GM18499 (cell line): ENCODE measurements around the gene EPHA5.

Experiments used
- ATAC-seq: cut with Tn5 transposase; IDR thresholded peaks from one replicate; pipeline ENCODE4 v1.9.1; 2021; ENCODE audit warnings: moderate number of reproducible peaks; ENCODE audit not compliant: insufficient read depth, unreplicated experiment

Gene EPHA5

GRCh38 chr4:65510976-65511375 is 159.3 kb downstream of the EPHA5 start:
- ATAC-seq: no peak

DNA sequence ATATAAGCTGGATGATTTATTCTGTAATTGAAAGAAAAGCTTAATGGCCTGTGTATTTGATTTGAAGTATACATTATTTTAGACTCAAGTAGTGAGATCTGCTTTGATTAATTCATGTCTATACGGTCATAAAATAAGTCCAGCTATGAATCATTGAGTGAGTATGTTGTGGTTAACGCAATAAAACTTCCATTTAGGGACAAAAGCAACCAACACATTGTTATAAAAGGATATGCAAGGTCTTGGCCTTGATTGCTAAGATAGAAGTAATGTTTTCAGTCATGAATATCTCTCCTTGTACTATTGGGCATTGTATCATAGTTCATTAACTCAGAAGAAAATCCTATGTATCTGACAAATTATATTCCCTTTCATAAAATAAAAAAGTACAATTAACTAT is 162.1 kb downstream of the EPHA5 start:
- no peak for ATAC-seq

- ATAC-seq: no peak
These were observed 168.1 kb downstream of the EPHA5 start for GRCh38 chr4:65502131-65502701.

DNA sequence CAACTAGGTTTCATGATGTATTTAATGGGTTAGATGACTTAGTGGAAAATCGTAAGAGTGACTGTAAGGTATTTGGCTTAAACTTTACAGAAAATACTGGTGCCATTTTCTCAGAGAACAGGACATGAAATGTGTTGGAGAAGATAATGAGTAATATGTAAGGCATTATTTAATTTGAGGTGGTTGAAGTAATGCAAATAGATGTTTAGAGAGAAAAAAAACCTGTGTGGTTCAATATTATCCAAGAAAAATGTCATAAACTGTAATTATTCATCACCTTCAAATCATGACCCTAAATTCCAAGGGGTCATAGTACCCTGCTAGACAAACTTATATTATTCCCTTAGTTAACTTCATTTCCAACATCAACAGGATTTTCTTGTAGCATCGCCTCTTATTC is 171.7 kb downstream of the EPHA5 start:
- ATAC-seq: no peak

DNA sequence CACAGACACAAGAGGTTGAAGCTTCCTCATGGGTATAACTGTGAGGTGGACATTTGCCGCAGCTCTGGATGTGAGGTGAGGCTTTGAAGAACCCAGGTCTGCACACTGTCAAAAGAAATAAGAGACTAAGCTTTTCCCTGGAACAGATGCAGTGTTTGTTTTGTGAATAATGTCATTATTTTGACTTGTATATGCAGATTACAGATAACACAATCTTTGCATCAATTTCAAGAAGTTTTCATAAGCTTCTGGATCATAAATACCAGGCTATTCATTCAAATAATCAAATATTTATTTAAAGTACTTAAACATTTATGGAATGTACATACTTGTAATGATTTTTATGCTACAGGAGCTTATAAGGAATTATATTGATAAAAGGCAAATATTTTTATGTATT is 174.8 kb downstream of the EPHA5 start:
- no peak for ATAC-seq

GRCh38 chr4:65482410-65482809 is 187.9 kb downstream of the EPHA5 start:
- ATAC-seq: no peak

DNA sequence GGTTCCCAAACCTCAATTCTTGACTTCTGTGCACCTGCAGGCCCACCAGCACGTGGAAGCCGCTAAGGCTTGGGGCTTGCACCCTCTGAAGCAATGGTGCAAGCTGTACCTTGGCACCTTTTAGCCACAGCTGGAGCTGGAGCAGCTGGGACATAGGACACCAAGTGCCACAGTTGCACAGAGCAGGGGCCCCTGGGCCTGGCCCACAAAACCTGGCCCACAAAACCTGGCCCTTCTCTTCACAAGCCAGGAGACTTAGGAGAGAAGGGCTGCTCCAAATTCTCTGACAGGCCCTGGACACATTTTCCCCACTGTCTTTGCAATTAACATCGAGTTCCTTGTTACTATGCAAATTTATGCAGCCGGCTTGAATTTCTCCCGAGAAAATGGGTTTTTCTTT is 197.8 kb downstream of the EPHA5 start:
- ATAC-seq: no peak

- no peak for ATAC-seq
These were observed 203.1 kb downstream of the EPHA5 start for GRCh38 chr4:65467068-65467680.

DNA sequence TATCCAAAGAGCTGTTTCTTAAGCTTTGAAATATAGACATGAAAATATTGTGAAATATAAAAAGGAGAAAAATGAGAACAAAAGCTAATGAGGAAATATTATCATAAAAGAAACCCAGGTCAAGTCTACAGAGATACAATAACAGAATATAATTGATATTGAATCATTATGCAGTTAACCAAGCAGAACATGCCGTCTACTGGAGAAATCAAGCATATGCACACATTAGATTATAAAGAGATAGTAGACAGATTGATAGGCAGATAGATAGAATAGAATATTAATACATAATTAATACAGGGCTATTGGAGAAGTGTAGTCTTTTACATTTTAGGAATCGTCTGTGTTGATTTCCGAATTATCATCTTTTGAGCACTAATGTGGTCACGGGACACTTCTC is 208.5 kb downstream of the EPHA5 start:
- no peak for ATAC-seq

- no peak for ATAC-seq
These were observed 213.3 kb downstream of the EPHA5 start for GRCh38 chr4:65457011-65457410.

- no peak for ATAC-seq
These were observed 213.7 kb downstream of the EPHA5 start for GRCh38 chr4:65456579-65456978.

DNA sequence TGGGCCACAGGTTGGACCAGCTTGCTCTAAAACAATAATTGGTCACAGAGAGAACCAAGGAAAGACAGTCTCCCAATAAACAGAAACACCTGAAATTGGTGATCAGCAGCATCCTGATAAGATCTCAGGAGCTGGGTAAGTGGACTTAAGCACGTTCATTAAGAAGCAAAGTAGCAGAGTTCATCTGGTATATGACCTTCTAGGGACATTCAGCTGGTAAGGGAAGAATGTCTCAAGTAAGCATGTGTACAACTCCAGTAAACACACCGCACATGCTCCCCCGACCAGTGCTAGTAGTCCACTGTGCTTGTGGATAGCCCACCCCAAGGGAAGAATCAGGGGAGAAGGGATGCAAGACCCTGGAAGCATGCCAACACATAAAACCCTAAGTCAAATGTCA is 216.9 kb downstream of the EPHA5 start:
- no peak for ATAC-seq

DNA sequence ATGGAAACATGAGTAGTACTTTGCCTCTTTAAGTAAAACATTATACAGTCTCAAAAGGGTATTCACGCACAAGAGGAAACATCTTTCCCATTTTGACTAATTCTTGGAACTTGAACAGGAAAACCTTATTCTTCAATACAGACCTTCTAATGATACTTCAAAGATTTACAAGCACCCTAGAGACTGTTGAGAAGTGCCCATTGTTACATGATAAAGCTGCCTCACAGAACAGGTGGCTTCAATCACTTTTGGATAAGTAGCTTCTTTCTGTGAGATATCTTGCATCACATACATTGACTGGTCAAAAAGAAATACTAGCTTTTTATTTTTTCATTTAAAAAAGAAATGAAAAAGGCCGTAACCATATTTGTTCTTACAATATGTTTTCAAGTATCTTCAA is 219.4 kb downstream of the EPHA5 start:
- no peak for ATAC-seq

DNA sequence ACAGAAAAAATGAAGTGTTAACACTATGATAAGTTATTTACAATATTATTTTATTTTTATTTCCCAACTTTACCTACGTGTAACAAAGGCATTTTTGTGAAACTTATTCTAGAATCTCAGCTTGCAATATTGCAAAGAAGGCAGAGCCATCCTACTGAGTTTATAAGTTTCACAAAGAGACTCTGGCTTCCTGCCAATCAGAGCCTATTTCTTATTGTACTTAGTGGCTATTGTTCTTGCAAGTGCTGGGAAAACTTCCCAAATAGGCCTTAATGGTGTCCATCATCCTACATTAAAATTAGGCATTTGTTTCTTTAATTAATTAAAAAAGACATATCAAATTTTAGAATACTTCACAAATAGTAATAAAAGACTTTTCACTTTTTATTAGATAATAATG is 233.2 kb downstream of the EPHA5 start:
- no peak for ATAC-seq

DNA sequence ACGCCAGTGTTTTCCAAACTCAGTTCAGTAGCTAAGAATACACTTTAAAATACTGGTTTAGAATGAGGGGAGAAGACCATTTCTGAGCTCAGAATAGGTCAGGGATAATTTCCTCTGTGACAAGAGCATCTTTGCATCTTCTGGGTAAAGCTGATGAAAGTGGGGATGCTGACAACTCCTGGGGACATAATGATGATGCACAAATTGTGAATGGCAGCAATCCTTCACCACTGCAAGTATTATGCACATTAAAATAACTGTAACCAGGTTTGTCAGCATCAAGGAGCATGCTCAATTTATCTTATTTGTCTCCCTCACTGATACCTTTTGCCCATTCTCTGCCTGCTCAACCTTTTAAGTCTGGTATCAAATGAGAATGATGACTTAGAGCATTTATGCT is 248.2 kb downstream of the EPHA5 start:
- no peak for ATAC-seq

DNA sequence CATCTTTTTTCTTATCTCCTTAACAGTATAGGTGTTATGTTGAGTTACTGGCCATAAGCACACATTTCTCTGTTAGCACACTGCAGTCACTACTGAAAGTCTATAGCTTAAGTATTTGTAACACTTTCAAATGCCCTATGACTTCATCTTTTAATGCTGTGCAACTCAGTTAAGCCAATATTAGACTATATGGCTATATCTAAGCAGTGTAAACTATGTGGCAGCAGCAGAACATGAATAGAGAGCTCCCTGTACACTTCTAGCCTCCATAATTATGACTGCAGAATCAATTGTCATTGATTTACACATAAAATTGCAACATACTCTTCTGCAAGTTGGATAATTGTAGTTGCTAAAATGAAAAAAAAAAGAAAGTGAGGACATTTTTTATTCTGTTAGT is 250.3 kb downstream of the EPHA5 start:
- no peak for ATAC-seq

- no peak for ATAC-seq
These were observed 253.4 kb downstream of the EPHA5 start for GRCh38 chr4:65416891-65417290.

DNA sequence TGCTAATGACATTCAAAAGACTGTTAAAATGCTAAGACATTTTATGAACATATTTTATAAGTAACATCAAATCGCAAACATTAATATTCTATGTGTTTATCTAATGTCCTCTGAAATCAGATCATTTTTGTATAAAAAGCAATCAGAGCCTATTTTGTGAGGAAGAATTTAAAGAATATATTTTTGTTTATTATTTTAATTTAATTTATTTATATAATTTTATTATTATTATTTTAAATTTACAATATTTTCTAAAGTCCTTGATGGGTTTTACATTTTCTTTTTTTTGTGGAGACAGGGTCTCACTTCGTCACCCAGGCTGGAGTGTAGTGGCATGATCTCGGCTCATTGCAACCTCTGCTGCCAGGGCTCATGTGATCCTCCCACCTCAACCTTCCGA is 262.8 kb downstream of the EPHA5 start:
- ATAC-seq: no peak

DNA sequence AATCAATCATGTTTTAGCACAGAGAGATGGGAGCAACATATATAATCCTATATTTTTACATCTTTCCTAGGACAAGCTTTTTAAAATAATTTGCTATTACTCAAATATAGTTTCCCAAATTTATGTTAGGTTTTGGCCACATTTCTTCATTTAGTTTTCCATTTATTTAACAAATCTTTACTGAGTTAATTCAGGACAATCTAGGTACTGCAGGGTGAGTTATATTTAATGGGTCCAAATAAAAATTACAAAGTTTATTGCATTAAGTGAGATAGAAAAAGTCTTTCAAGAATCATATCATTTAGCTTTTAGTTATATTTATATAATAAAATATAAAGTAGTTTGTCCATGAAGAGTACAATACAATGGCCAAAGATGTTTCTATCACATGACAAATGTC is 269.2 kb downstream of the EPHA5 start:
- ATAC-seq: no peak

- no peak for ATAC-seq
These were observed 271.2 kb downstream of the EPHA5 start for GRCh38 chr4:65399084-65399483.

DNA sequence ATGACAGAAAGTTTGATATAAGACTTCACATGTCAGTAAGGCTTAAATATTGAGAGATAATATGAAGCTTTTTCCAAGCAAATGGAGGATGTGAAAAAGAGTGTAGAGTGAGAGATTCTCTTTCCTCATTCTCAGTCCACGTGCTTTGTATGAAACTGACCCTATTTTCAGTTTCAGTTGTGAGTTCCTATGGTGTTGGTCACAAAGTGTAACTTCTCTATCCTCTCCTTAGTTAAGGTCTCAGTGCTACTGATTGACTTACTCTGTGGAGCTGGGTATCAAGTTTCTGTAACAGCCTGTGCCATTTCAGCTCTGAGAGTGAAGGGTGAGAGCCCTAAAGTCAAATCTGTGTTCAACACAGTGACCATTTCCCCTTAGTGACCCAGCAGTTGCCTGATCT is 277.2 kb downstream of the EPHA5 start:
- ATAC-seq: no peak

- ATAC-seq: no peak
These were observed 277.8 kb downstream of the EPHA5 start for GRCh38 chr4:65392488-65392887.

DNA sequence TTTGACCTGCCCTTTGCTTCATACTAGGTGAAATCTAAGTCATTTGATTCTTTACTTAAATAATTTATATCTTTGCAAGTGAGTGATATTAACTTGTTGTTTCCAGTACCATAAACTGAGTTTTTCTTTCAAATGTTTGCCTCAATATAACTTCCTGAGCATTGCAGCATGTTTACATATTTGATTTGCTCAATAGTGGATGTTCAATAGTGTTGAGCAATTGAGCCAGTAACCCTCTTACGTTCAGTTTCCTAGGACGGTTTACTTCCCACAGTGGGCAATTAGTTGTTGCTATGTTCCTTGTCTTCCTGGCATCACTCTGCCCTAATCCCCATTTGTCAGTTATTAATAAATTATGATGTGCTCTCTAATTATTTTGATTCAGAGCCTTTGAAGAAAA is 278.5 kb downstream of the EPHA5 start:
- ATAC-seq: no peak
